ENCODE measurements around the gene KLF16.

KLF16 gene

GRCh38 chr19:1818549-1819195, 44.7 kb downstream of the KLF16 start:
- no peak for DNase-seq

DNA sequence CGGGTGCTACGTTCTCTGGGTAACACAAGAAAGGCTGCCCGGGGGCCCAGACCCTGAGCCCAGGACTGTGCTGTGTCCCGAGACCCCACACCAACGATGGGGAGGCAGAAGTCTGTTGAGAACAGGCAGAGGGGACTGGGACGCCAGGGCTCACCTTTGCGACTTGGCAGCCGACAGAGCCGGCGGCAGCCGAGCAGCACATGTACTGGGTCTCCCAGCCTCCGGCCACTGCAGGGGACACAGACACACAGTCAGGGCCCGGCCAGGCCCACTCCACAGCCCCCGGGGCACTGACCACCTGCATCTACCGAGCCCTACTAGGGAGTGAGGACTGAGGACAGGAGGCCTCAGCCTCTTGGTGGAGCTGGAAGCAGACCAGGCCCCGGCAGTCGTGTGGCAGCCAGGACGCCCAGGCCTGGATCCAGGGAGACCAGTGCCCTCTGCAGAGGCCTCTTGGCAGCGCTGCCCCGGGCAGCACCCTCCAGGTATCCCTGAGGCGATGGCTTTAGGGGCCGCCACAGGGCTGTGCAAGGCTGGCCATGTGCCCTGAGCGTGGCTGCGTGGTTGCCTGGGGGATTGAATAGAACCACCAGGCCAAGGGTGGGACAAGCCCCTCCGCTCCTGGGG, 45.7 kb downstream of the KLF16 start:
- no peak for DNase-seq

DNA sequence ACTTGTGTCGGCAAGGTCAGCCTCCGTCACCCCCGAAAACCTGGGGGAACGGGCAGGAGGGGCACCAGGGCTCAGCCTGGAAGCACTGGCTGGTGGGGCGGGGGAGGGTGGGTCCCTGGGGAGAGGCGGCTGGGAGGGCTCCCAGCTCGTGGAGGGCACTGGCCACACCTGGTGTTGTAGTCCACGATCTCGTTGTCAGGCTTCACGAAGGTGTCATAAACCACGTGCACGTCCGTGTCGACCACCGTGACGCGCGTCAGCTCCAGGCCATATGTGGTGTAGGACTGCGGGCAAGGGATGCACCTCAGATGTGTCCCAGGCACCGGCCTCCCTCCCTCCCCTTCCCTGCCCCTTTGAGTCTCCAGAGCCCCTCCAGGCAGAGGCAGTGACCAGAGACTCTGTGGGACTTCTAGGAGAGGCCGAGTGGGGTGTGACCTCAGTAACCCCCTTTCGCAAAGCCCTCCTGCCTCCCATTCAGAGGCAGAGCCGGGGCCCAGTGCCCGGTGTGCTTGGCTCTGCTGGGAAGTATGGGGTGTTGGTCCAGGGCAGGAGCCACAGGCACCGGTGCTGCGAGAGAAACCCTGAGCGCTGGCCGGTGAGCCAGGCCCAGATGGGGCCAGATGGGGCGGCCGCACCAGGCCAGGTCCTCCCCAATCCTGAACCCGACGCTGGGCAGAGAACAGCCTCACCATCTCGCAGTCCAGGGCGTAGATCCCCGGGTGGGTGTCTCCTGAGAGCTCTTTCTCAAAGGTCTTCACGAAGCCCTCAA, 46.7 kb downstream of the KLF16 start:
- DNase-seq, result no peak

GRCh38 chr19:1815605-1816529, 47.5 kb downstream of the KLF16 start:
- no peak for DNase-seq

- DNase-seq, result no peak
Observed at GRCh38 chr19:1814833-1815604, 48.4 kb downstream of the KLF16 start.

- no peak for DNase-seq
Observed at GRCh38 chr19:1814391-1814790, 49.0 kb downstream of the KLF16 start.

- peak; percentile 25 for DNase-seq
Observed at GRCh38 chr19:1813192-1814182, 49.9 kb downstream of the KLF16 start.

DNA sequence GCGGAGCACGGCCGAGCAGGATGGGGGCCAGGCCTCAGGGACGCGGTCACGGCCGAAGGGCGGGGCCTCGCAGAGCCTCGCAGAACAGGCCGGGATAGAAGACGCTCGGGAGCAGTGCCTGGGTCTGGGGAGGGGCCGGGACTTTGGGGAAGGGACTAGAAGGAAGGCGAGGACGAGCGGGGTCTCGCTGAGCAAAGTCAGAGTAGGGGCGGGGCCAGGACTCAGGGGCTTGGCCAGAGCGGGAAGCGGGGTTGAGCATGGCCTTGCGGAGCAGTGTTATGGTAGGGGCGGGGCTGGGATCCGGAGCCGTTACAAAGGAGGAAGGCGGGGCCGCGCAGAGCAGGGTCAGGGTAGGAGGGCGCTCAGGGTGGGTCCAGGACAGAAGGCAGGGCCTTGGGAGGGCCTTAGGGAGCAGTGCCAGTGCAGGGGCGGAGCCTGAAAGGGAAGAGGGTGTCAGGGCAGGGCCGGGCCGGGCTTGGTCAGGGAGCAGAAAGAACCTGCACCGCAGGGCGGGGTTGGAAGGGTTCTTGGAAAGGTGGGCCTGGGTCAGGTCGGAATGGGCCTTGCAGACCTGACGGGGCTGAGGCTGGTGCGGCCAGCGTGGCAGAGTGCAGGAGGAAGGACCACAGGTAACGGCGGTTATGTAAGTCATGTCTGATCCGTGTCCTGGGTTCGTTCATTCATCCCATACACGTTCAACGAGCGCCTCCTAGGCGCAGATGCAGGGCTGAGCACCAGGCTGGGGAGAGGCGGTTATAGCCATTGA, 50.8 kb downstream of the KLF16 start:
- peak; percentile 98 for DNase-seq

- DNase-seq, result no peak
Observed at GRCh38 chr19:1811942-1812425, 51.4 kb downstream of the KLF16 start, which contains the start of gene ATP8B3. Gene ATP8B3 (minus strand): TSS chr19:1812276. CDS start chr19:1811736, 540 bp downstream.

DNA sequence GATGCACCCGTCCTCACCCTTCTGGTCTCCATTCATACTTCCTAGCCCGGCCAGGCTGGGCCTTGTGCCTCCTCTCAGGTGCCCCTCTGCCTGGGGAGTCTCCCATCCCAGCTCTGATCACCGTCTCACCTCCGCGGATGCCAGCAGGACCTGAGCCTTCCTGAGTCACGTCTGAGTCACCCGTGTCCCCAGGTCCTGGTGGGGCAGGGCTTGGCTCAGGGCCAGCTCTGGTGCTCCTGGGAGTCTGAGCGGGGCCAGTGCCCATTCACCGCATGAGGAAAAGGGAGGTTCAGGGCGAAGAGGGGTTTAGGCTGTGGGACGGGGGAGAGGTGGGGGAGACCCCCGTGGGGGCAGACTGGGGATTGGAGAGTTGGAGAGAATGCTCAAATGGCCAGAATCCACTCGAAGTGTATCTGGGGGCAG, 51.9 kb downstream of the KLF16 start:
- DNase-seq, result peak; percentile 14

DNA sequence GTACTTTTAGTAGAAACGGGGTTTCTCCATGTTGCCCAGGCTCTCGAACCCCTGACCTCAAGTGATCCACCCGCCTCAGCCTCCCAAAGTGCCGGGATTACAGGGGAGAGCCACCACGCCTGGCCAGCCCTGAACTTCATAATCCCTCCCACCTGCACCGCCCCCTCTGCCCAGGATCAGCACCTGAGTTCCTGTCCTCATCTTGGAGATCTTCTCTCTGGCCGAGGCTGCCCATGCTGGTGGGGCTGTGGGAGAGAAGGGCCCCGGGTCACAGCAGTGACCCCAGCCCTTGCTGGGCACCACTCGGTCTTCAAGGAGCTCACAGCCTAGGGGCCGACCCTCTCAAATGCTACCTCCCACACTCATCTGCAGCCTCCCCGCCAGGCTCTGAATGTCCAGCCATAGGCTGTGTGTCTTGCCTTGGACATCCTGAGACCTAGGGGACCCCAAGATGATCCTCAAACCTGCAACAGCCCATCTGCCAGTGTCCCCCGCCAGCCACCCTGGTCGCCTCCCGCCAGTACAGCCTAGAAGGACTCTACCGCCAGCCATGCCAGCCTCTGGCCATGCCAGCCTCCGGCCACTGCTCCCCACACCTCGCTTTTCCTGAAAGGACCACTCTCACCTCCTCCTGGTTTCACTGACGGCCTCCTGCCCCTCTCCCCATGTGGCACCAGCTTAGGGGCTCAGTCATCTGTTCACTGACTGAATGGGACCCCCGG, 52.8 kb downstream of the KLF16 start:
- no peak for DNase-seq

- no peak for DNase-seq
Observed at GRCh38 chr19:1809678-1810077, 53.7 kb downstream of the KLF16 start.

- no peak for DNase-seq
Observed at GRCh38 chr19:1808395-1808731, 55.0 kb downstream of the KLF16 start.

GRCh38 chr19:1807695-1808394, 55.5 kb downstream of the KLF16 start:
- DNase-seq, result no peak

- DNase-seq, result no peak
Observed at GRCh38 chr19:1807030-1807694, 56.2 kb downstream of the KLF16 start.

DNA sequence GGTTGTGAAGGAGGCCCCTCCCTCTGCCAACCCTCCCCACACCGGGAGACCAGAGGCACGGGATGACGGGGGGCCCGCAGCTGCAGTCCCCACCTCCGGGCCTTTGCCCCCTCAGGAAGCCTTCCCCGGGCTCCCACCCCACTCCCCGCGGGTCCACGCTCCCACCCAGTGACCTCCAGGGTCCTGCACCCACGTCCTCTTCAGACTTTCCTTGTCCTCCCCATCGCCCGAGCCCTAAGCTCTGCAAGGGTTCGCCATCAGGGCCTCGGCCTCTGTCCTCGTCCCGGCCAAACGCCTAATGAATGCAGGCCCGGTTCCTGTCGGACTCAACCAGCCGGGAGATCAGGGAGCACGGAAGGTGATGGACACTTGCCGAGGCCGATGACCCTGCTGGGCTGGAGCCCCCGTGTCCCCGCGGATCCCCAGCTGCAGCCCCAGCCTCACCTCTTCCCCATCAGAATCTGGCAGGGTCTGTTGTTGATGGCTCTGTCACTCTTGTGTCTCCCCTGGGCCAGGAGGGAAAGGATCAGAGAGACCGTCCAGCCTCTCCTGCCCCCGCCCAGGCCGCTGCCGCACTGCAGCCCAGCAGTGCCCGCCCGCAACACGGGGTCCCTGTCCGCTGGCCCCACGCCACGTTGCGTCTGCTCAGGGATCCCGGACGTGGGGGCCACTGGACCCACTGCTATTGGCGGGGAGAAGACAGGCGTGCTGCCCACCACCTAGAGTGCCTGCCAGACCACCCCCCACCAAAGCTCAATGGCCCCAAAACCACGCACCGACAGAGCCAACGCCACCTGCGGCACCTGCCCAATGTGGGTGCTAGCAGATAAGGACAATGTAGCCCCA, 57.0 kb downstream of the KLF16 start:
- no peak for DNase-seq
